ENCODE results near the gene SLC9A6.
"Not testable (repeated sequence)": the region's sequence is repeated elsewhere in the genome, so short reads cannot be mapped to it uniquely, and the experiment has no call there.

SLC9A6 gene

GRCh38 chrX:136067097-136067496 is 81.9 kb downstream of the SLC9A6 start:
- TF ChIP-seq CTCF (conservative IDR thresholded peaks at IDR 0.05; ENCODE audit: low read length): no peak
- H3K4me3 ChIP-seq (ENCODE audit: low read length): no peak overlapping the region
- no peak for DNase-seq (ENCODE audit: low read depth)

GRCh38 chrX:136067966-136068365 is 82.7 kb downstream of the SLC9A6 start:
- DNase-seq (ENCODE audit: low read depth): no peak
- no peak for TF ChIP-seq CTCF (conservative IDR thresholded peaks at IDR 0.05; ENCODE audit: low read length)
- H3K4me3 ChIP-seq (ENCODE audit: low read length): no peak overlapping the region

- no peak for TF ChIP-seq CTCF (conservative IDR thresholded peaks at IDR 0.05; ENCODE audit: low read length)
- H3K4me3 ChIP-seq (ENCODE audit: low read length): no peak overlapping the region
- DNase-seq (ENCODE audit: low read depth): no peak
These were observed 91.7 kb downstream of the SLC9A6 start for GRCh38 chrX:136076942-136077341.

- DNase-seq (ENCODE audit: low read depth): no peak
- H3K4me3 ChIP-seq (ENCODE audit: low read length): no peak overlapping the region
- TF ChIP-seq CTCF (conservative IDR thresholded peaks at IDR 0.05; ENCODE audit: low read length): no peak
These were observed 95.5 kb downstream of the SLC9A6 start for GRCh38 chrX:136080766-136081165.

GRCh38 chrX:136086521-136086920 is 101.3 kb downstream of the SLC9A6 start:
- TF ChIP-seq CTCF (conservative IDR thresholded peaks at IDR 0.05; ENCODE audit: low read length): no peak
- H3K4me3 ChIP-seq (ENCODE audit: low read length): no peak overlapping the region
- no peak for DNase-seq (ENCODE audit: low read depth)

GRCh38 chrX:136091898-136092297 is 106.7 kb downstream of the SLC9A6 start:
- not testable (repeated sequence) for H3K4me3 ChIP-seq (ENCODE audit: low read length); DNase-seq (ENCODE audit: low read depth)

- DNase-seq (ENCODE audit: low read depth): no peak
- H3K4me3 ChIP-seq (ENCODE audit: low read length): no peak overlapping the region
- no peak for TF ChIP-seq CTCF (conservative IDR thresholded peaks at IDR 0.05; ENCODE audit: low read length)
These were observed 109.7 kb downstream of the SLC9A6 start for GRCh38 chrX:136094962-136095361.
